GM19328 (cell line): ENCODE results near the gene ST3GAL2.
"Not testable (repeated sequence)": the region's sequence is repeated elsewhere in the genome, so short reads cannot be mapped to it uniquely, and the experiment has no call there.

Experiments used
- ATAC-seq: cut with Tn5 transposase; IDR thresholded peaks from one replicate; pipeline ENCODE4 v1.9.1; 2021; ENCODE audit warnings: mild to moderate bottlenecking, moderate library complexity; ENCODE audit not compliant: unreplicated experiment

Gene ST3GAL2

GRCh38 chr16:70419384-70420327 lies 19.2 kb downstream of the ST3GAL2 start:
- ATAC-seq: no peak

DNA sequence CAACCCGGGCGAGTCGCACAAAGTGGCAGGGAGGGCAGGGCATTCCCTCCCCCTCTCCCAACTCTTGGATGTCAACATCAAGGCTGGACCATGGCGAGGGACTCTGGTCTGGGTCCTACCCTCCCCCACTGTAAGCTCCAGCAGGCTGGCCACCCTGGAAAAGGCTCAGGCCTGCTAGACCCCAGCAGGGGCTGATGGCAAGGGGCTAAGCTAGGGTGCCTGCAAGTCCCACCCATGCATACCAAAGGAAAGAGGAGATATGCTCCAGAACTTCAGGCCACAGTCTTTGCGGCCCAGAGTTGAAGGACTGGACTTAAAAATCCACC lies 19.9 kb downstream of the ST3GAL2 start:
- no peak for ATAC-seq

GRCh38 chr16:70418274-70418992 lies 20.5 kb downstream of the ST3GAL2 start:
- no peak for ATAC-seq

DNA sequence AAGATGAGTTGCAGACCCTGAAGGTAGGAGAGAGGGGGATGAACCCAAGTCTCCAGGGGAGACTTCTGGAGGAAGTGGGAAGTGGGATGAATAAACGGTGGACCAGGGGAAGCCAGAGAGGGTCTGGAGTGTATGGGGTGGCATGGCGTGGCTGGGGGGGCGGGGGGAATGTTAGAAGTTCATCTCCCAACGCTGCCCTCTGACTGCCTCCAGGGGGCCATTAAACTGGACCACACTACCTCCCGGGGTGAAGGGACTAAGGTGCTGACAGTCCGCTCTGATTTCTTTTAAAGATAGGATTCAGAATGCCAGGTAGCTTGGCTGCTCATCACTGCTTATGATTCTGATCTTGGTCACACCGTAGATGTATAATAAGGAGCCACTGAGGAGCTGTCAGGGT lies 21.2 kb downstream of the ST3GAL2 start:
- ATAC-seq: no peak

DNA sequence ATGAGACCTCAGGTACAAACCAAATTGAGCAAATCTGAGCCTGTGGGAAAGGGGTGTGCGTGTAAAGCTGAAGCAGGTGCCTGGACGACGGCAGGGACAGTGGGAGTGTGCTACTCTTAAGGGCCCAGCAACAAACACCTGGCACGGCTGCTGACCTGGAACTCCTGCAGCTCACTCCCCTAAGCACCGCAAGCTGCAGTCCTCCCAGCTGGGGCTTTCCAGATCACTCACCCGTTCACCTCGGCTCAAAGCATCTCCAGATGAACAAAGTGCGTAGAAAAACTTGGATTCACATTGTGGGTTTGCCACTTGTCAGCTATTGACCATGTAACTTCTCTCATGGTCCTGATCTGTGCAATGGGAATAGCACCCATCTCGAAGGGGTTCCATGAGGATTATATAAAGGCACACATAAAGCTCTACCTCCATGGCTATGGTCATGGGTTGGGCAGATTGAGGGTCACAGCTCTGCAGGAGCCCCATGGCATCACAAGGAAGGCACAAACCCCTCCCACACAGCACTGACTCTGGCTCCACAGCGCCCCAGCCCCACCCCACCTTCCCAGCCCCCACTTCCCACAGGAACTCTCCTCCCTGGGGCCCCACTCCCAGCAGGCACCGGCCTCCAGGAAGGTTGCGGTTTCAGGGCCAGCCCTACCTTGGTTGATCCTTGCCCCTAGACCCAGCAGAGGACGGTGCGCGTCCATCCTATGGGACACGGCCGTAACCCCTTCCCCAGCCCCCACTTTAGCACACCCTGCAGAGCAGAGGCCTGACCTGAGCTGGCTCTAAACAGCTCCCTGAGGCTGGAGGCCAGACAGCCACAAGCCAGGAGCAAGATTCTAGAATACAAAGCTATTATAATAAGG lies 21.9 kb downstream of the ST3GAL2 start:
- no peak for ATAC-seq

DNA sequence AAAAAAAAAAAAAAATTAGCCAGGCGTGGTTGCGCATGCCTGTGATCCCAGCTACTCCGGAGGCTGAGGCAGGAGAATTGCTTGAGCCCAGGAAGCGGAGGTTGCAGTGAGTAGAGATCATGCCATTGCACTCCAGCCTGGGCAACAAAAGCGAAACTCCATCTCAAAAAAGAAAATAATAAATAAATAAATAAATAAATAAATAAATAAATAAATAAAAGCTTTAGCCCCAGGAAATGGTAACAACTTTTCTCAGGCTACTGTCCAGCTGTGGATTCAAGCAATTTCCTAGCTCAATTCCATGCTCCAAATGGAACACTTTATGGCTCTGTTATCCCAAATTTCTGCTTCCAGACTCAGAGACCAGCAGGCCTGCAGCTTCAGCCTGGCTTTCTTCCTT lies 25.3 kb downstream of the ST3GAL2 start:
- not testable (repeated sequence) for ATAC-seq

DNA sequence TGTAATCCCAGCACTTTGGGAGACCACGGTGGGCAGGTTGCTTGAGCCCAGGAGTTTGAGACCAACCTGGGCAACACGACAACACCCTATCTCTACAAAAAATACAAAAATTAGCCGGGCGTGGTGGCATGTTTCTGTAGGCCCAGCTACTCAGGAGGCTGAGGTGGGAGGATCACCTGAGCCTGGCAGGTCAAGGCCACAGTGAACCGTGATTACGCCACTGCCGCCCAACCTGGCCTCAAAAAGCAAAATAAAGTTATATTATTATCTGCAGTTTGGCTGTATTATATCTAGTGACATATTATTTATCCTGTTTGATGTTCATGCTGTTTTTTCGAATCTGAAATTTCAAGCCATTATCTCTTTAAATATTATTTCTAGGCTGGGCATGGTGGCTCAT lies 26.5 kb downstream of the ST3GAL2 start:
- ATAC-seq: no peak

GRCh38 chr16:70410734-70411133 lies 28.2 kb downstream of the ST3GAL2 start:
- ATAC-seq: no peak

DNA sequence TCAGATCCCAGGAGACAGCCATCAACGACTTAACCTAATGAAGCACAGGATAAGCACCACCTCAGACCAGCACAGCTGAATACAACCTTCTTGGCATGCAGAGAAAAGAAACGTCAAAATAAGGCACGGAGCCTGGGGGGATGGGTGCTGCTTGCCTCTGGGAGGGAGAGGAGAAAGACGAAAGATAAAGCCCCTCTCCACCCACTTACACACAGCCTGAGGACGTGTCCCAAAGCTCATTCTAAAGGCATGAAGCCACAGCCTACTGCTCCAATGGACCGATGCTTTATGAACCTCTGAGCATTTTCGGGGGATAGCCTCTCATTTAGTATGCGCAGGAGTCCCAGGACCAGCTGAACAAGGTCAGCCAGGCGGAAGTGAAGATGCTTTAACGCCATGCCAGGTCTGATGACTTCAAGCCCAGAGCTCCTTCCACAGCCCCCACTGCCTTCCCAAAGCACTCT lies 31.1 kb downstream of the ST3GAL2 start:
- ATAC-seq: no peak

DNA sequence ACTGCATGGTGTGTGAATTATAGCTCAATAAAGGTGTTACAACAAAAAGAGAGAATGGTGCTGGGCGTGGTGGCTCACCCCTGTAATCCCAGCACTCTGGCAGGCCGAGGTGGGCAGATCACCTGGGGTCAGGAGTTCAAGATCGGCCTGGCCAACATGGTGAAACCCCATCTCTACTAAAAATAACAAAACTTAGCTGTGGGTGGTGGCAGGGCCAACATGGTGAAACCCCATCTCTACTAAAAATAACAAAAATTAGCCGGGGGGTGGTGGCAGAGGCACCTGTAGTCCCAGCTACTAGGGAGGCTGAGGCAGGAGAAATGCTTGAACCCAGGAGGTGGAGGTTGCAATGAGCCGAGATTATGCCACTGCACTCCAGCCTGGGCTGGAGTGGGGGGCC lies 32.8 kb downstream of the ST3GAL2 start:
- not testable (repeated sequence) for ATAC-seq

- no peak for ATAC-seq
These were observed 35.8 kb downstream of the ST3GAL2 start for GRCh38 chr16:70402916-70403659.

DNA sequence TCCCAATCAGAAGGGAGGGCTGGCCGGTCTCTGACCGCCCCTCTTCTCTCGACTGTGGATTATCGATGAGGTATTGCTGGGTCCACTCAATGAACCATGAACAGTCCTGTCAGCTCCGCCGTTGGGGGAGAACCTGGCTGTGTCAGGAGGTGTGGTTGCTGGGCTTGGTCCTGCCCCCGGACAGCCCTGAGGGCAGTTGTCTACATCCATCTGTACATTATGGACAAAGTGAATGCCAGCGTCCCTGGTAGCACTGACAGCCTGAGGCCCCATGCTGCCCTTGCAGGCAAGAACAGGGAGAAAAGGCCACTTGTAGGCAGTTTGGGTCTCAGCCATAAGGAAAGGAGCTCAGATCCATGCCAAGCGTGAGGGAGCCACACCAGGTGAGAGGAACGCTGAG lies 38.9 kb downstream of the ST3GAL2 start:
- ATAC-seq: no peak

GRCh38 chr16:70399381-70399780 lies 39.5 kb downstream of the ST3GAL2 start:
- ATAC-seq: no peak

- ATAC-seq: no peak
These were observed 40.6 kb downstream of the ST3GAL2 start for GRCh38 chr16:70398177-70398743.

DNA sequence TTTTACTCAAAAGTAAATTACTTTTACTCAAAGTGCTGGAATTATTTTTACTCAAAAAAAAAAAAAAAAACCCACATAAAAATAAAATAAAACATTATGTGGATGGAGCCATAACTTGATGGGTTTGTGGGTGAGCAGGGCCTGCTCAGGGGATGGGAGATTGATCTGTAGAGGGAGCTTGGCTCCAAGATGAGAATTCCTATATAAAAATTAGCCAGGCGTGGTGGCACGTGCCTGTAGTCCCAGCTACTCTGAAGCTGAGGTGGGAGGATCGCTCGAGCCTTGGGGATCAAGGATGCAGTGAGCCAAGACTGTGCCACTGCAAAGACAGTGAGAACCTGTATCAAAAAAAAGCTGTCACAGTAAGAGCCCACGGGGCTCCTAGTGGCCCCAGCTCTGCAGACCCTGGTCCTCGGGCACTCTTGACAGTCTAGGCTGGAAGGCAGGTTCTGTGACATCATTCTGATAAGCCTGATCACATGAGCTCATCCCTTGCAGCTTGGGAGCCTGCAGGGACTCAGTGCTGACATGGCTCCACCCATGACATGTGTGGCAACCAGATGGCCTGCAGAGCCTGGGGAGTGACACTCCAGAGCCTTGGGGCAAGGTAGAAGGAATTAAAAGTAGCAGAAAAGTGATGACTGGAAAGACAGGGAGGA lies 42.5 kb downstream of the ST3GAL2 start:
- ATAC-seq: no peak

DNA sequence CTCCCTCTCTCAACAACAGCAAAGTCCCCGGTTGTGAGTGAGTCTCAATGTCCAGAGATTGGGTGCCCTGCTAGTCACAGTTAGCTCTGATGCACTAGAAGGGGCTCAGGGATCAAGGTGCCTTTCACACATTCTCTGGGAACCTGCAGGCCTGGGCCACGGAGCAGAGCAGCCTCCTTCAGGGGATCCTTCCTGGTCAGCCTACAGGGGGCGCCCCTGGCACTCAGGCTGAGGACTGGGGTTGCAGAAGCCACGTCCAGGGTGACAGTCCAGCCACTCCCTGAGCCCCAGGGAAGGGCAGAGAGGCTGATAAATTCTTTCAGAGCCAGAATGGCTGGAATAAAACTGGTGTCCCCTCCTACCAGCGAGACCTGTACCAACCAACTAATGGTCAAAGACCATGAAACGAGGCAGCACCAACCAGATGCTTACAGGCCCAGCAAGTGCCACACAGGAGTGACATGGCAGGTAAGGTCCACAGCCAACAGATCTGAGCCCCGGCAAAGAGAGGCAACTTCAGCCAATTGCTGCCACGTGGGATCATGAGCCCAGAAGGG lies 43.5 kb downstream of the ST3GAL2 start:
- ATAC-seq: no peak

DNA sequence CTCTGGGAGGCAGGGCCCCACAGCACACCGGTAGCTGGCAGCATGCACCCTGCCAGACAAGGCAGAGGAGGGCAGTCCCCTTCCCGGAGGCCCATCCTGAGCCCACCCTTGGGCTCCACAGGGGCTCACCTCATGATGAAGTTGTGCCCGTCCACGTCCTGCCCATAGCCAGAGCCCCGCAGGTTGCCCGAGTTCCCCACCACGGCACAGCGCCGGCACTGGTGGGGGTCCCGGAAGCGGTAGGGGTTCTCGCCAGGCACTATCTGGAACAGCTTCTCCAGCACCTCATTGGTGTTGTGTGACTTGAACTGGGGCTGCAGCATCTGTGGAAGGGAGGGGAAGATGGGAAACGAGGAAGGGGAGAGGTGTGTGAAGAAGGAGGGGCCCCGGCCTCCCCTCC lies 44.0 kb downstream of the ST3GAL2 start:
- ATAC-seq: no peak

DNA sequence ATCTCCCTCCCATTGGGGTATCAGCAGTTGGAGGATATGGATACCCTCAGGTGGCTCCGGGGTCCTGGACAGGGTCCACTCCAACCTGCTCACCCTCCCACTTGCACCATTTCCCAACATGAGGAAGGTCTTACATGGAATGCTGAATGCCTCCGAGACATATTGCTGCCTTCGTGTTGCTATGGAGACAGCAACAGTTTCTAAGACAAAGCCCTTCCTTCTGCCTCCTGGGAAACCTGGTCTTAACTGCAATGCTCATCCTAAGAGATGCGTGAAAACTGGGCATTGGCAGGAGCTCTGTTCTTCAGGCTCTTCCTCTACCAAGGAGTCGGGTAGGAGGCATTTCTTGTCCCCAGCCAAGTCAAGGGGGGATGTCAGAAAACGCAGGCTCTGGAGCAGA lies 45.2 kb downstream of the ST3GAL2 start:
- ATAC-seq: no peak

DNA sequence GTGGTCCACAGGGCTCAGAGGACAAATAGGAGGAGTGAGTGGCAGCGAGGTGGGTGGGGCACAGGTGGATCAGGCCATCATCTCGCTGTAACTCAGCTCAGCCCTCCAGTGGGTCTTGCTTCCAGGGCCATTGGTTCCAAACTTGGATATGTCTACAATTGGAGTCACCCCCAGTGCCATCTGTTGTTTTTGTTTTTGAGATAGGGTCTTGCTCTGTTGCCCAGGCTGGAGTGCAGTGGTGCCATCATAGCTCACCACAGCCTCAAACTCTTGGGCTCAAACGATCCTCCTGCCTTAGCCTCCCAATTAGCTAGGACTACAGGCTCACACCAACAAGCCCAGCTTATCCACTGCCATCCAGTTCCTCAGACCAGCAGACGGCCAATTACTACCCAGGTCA lies 46.3 kb downstream of the ST3GAL2 start:
- no peak for ATAC-seq
